ENCODE measurements around the gene SPSB2.
A peak's percentile ranks its signal among the peaks of the same experiment; 100 is the strongest.

SPSB2 gene

GRCh38 chr12:6887460-6887859 is 14.4 kb upstream of the SPSB2 start:
- TF ChIP-seq GATA2 (IDR thresholded peaks at IDR 0.05; ENCODE audit: low read depth, low read length): no peak
- TF ChIP-seq GATA3 (IDR thresholded peaks at IDR 0.05; ENCODE audit: low read depth, low read length): no peak

- TF ChIP-seq GATA2 (IDR thresholded peaks at IDR 0.05; ENCODE audit: low read depth, low read length): peak; percentile 39; the same call in 1 of the 2 replicates
- no peak for TF ChIP-seq GATA3 (IDR thresholded peaks at IDR 0.05; ENCODE audit: low read depth, low read length)
Observed at GRCh38 chr12:6884539-6884938, 11.4 kb upstream of the SPSB2 start.

- TF ChIP-seq GATA2 (IDR thresholded peaks at IDR 0.05; ENCODE audit: low read depth, low read length) (no peak), GATA3 (IDR thresholded peaks at IDR 0.05; ENCODE audit: low read depth, low read length) (no peak)
Observed at GRCh38 chr12:6883683-6884082, 10.6 kb upstream of the SPSB2 start.

- no peak for TF ChIP-seq GATA2 (IDR thresholded peaks at IDR 0.05; ENCODE audit: low read depth, low read length)
- no peak for TF ChIP-seq GATA3 (IDR thresholded peaks at IDR 0.05; ENCODE audit: low read depth, low read length)
Observed at GRCh38 chr12:6883252-6883651, 10.1 kb upstream of the SPSB2 start.

- no peak for TF ChIP-seq GATA3 (IDR thresholded peaks at IDR 0.05; ENCODE audit: low read depth, low read length)
- no peak for TF ChIP-seq GATA2 (IDR thresholded peaks at IDR 0.05; ENCODE audit: low read depth, low read length)
Observed at GRCh38 chr12:6872073-6873048, 742 bp downstream of the SPSB2 start.

GRCh38 chr12:6871052-6871957 is 1.8 kb downstream of the SPSB2 start:
- TF ChIP-seq GATA2 (IDR thresholded peaks at IDR 0.05; ENCODE audit: low read depth, low read length) (no peak), GATA3 (IDR thresholded peaks at IDR 0.05; ENCODE audit: low read depth, low read length) (no peak)

GRCh38 chr12:6869049-6870021 is 3.8 kb downstream of the SPSB2 start:
- no peak for TF ChIP-seq GATA3 (IDR thresholded peaks at IDR 0.05; ENCODE audit: low read depth, low read length)
- no peak for TF ChIP-seq GATA2 (IDR thresholded peaks at IDR 0.05; ENCODE audit: low read depth, low read length)

- no peak for TF ChIP-seq GATA3 (IDR thresholded peaks at IDR 0.05; ENCODE audit: low read depth, low read length)
- TF ChIP-seq GATA2 (IDR thresholded peaks at IDR 0.05; ENCODE audit: low read depth, low read length): no peak
Observed at GRCh38 chr12:6868211-6869048, 4.7 kb downstream of the SPSB2 start.

- TF ChIP-seq GATA2 (IDR thresholded peaks at IDR 0.05; ENCODE audit: low read depth, low read length): no peak
Observed at GRCh38 chr12:6867413-6868210, 5.5 kb downstream of the SPSB2 start, which contains the start of gene TPI1. Gene TPI1, plus strand, starts transcription at chr12:6867531. Its CDS starts 36 bp downstream, at chr12:6867567.

DNA sequence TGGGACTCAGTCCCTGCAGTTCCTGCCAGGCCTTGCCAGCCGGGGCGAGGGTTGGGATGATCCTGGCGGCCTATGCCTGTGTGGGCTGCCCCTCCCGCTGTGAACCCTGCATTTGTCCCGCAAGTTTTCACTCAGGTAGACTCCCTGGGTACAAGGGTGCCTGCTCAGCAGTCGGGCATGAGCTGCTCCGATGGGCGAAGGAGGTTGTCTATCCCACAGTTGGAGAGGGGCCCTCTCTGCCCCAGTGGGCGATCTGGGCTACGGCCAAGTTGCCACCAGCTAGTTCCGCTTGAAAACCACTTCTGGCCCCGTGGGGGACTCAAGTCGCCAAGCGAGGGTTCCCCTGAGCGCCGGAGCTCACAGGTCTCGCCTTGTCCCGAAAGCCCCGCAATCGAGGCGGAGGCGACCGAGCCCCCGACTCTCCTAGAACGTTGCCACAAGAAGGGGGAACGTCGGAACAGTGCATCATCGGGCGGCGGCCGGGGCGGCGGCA is 6.1 kb downstream of the SPSB2 start:
- TF ChIP-seq GATA2 (IDR thresholded peaks at IDR 0.05; ENCODE audit: low read depth, low read length): no peak
- no peak for TF ChIP-seq GATA3 (IDR thresholded peaks at IDR 0.05; ENCODE audit: low read depth, low read length)

- TF ChIP-seq GATA3 (IDR thresholded peaks at IDR 0.05; ENCODE audit: low read depth, low read length) (no peak), GATA2 (IDR thresholded peaks at IDR 0.05; ENCODE audit: low read depth, low read length) (no peak)
Observed at GRCh38 chr12:6866163-6866919, 6.8 kb downstream of the SPSB2 start.
